Activated CD8-positive, alpha-beta memory T cell treated with anti-CD3 and anti-CD28 coated beads for 48 hours (primary cell): Measurements from ENCODE around the gene DNAJB13.

Source experiments
- DNase-seq, 3 experiments: peaks; one replicate each; pipeline ENCODE4 v3.0.0-alpha.2; 2020; ENCODE audit warnings: low read depth in 2 of 3, low spot score in 2 of 3

Gene DNAJB13

GRCh38 chr11:74012074-74012809 lies 61.4 kb downstream of the DNAJB13 start:
- DNase-seq, result no peak

DNA sequence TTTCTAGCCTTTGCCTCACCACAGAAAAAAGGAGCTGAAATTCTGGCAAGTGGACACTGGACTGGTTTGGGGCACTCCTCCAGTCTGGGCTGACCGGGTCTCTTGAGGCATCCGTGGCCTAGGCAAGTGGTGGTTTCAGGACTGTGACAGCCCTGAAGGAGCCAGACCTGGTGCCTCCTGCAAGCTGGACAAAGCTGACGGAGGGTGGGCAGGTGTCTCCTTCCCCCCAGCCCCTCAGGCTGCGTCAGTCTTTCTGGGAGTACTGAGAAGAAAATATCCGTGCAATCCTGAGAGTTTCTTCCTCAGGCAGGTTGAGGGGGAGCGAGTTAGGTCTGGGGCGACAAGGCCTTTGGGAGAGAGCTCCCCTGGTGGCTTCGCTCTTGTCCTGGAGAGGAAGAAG lies 62.3 kb downstream of the DNAJB13 start:
- DNase-seq, result no peak

GRCh38 chr11:74014880-74015279 lies 64.1 kb downstream of the DNAJB13 start:
- DNase-seq, result no peak

GRCh38 chr11:74015919-74016684 lies 65.3 kb downstream of the DNAJB13 start:
- no peak for DNase-seq

GRCh38 chr11:74017631-74018030 lies 66.8 kb downstream of the DNAJB13 start:
- no peak for DNase-seq

- DNase-seq, result no peak
These were observed 67.6 kb downstream of the DNAJB13 start for GRCh38 chr11:74018331-74019005.

- no peak for DNase-seq
These were observed 68.4 kb downstream of the DNAJB13 start for GRCh38 chr11:74019104-74019738.

GRCh38 chr11:74019860-74020259 lies 69.0 kb downstream of the DNAJB13 start:
- peak in 2 of 3 experiments; percentile 44 to 52 for DNase-seq
